ENCODE data around the gene MOSPD2. TPM values are rescaled to one million over a fixed set of nuclear protein-coding genes. Genes with fewer than 3 reads are reported as not detected.

Gene MOSPD2
- total RNA-seq, 1 donor from 2014 or later = 15.0 TPM

GRCh38 chrX:14913241-14913640 is 40.0 kb downstream of the MOSPD2 start:
- TF ChIP-seq, protein P1, sequence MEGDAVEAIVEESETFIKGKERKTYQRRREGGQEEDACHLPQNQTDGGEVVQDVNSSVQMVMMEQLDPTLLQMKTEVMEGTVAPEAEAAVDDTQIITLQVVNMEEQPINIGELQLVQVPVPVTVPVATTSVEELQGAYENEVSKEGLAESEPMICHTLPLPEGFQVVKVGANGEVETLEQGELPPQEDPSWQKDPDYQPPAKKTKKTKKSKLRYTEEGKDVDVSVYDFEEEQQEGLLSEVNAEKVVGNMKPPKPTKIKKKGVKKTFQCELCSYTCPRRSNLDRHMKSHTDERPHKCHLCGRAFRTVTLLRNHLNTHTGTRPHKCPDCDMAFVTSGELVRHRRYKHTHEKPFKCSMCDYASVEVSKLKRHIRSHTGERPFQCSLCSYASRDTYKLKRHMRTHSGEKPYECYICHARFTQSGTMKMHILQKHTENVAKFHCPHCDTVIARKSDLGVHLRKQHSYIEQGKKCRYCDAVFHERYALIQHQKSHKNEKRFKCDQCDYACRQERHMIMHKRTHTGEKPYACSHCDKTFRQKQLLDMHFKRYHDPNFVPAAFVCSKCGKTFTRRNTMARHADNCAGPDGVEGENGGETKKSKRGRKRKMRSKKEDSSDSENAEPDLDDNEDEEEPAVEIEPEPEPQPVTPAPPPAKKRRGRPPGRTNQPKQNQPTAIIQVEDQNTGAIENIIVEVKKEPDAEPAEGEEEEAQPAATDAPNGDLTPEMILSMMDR (IDR thresholded peaks at IDR 0.05) = no peak
- H3K27me3 ChIP-seq = no peaks in the 10 kb centered on the region
- intact Hi-C loops (cut with DNase I) = no loop called here
- no peaks in the 10 kb centered on the region for H3K4me1 ChIP-seq
- H3K4me3 ChIP-seq = no peak overlapping the region
- no peak for DNase-seq (ENCODE audit: low spot score in 2 of 2)
- no peak overlapping the region for H3K27ac ChIP-seq
- peaks cover 0 to 8% of the 10 kb centered on the region in 2 donors for H3K36me3 ChIP-seq
- H3K9me3 ChIP-seq = no peaks in the 10 kb centered on the region

GRCh38 chrX:14915596-14915995 is 42.4 kb downstream of the MOSPD2 start:
- intact Hi-C loops (cut with DNase I) = no loop called here
- Histone ChIP-seq H3K4me3 (no peak overlapping the region), H3K9me3 (no peaks in the 10 kb centered on the region), H3K27me3 (no peaks in the 10 kb centered on the region), H3K36me3 (peaks cover 0 to 8% of the 10 kb centered on the region in 2 donors), H3K27ac (no peak overlapping the region), H3K4me1 (no peaks in the 10 kb centered on the region)
- TF ChIP-seq, protein P1 (IDR thresholded peaks at IDR 0.05) = no peak
- no peak for DNase-seq (ENCODE audit: low spot score in 2 of 2)

DNA sequence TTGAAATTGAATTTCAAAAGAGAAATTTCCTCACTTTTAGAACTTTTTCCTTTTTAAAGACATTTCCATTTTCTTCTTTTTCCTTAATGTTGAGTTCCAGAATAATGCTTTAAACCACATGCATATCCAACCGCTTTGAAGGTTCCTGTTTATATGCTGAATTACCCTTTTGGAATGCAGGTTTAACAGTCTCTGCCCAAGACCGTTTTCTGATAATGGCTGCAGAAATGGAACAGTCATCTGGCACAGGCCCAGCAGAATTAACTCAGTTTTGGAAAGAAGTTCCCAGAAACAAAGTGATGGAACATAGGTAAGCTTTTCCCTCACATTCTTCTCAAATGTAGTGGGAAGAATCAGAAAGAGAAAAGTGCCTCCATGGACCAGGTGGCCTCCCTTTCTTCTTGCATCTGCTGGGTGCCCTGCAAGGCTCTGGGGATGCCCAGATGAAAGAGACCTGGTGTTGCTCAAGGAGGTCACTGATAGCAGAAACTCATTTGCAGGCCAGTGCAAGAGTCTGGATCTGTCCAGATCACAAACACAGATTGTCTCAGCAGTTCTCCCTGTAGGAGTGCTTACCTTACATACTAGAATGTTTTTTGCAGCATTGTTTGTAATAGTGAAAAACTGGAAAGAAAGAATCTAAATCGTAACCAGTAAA is 42.9 kb downstream of the MOSPD2 start:
- TF ChIP-seq, protein P1 (IDR thresholded peaks at IDR 0.05) = no peak
- H3K9me3 ChIP-seq = no peaks in the 10 kb centered on the region
- no peaks in the 10 kb centered on the region for H3K27me3 ChIP-seq
- no peak overlapping the region for H3K27ac ChIP-seq
- H3K4me1 ChIP-seq = no peaks in the 10 kb centered on the region
- intact Hi-C loops (cut with DNase I) = no loop called here
- DNase-seq (ENCODE audit: low spot score in 2 of 2) = no peak
- no peak overlapping the region for H3K4me3 ChIP-seq
- peaks cover 0 to 8% of the 10 kb centered on the region in 2 donors for H3K36me3 ChIP-seq

DNA sequence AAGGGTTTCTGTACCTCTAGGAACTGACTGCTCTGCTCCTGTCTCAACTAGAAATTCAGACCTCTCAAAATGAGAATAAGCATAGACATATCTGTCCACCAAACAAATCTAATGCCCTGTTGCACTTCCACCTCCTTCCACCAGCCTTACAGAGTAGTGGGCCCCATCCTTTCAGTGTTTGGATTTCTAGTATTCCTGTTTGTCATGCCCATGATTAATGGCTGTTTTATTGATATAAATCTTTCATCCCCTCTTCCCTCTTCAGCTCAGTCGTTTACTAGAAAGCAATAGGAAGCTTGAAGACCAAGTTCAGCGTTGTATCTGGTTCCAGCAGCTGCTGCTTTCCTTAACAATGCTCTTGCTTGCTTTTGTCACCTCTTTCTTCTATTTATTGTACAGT is 46.2 kb downstream of the MOSPD2 start:
- no peaks in the 10 kb centered on the region for H3K4me1 ChIP-seq
- H3K36me3 ChIP-seq = peaks cover 0 to 4% of the 10 kb centered on the region in 2 donors
- TF ChIP-seq, protein P1 (IDR thresholded peaks at IDR 0.05) = no peak
- H3K27ac ChIP-seq = peak overlapping the region in 1 of 2 donors; percentile 22
- H3K4me3 ChIP-seq = no peak overlapping the region
- H3K9me3 ChIP-seq = no peaks in the 10 kb centered on the region
- H3K27me3 ChIP-seq = no peaks in the 10 kb centered on the region
- intact Hi-C loops (cut with DNase I) = no loop called here
- DNase-seq (ENCODE audit: low spot score in 2 of 2) = no peak

DNA sequence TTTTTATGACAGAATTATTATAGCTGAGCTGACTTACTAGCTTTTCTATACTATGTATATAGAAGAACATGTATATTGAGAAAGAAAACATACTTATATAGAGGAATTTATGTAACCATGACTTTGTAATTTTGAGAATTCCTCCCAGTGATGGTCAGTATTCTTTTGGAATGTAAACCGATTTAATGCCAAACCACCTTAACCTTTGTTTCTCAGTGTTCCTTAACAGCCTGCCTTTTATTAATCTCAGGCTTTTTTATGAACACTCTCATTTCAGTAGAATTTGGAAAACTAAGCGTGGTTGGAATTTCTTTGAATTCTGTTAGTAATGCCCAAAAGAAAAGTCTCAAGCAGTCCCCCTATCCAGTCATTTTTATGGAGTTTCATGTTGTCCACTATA is 47.0 kb downstream of the MOSPD2 start:
- H3K27me3 ChIP-seq = no peaks in the 10 kb centered on the region
- H3K27ac ChIP-seq = peak overlapping the region in 1 of 2 donors; percentile 27
- no peak overlapping the region for H3K4me3 ChIP-seq
- H3K36me3 ChIP-seq = peaks cover 0 to 4% of the 10 kb centered on the region in 2 donors
- intact Hi-C loops (cut with DNase I) = loop anchor here (5.0 kb wide), 1 partner anchor 48 kb away; the partner anchor contains the start of genes FANCB and MOSPD2
- H3K4me1 ChIP-seq = no peaks in the 10 kb centered on the region
- no peak for DNase-seq (ENCODE audit: low spot score in 2 of 2)
- TF ChIP-seq, protein P1 (IDR thresholded peaks at IDR 0.05) = no peak
- H3K9me3 ChIP-seq = no peaks in the 10 kb centered on the region
